Middle frontal gyrus (tissue), 1 donor: ENCODE measurements around the gene C19orf53.

Source experiments
- DNase-seq: peaks from one replicate; pipeline ENCODE4 v3.0.0-alpha.2; 2015; ENCODE audit warnings: low spot score; ENCODE audit errors: extremely low spot score

Gene C19orf53

GRCh38 chr19:13795595-13796300 lies 21.5 kb downstream of the C19orf53 start:
- no peak for DNase-seq

- DNase-seq = no peak
These were observed 22.2 kb downstream of the C19orf53 start for GRCh38 chr19:13796301-13797057.

- no peak for DNase-seq
These were observed 22.8 kb downstream of the C19orf53 start for GRCh38 chr19:13797058-13797440.

- DNase-seq = no peak
These were observed 23.6 kb downstream of the C19orf53 start for GRCh38 chr19:13797870-13798269.

GRCh38 chr19:13799669-13800068 lies 25.4 kb downstream of the C19orf53 start:
- DNase-seq = no peak

- no peak for DNase-seq
These were observed 28.8 kb downstream of the C19orf53 start for GRCh38 chr19:13803038-13803437.

- DNase-seq = no peak
These were observed 30.8 kb downstream of the C19orf53 start for GRCh38 chr19:13804830-13805683.

- DNase-seq = no peak
These were observed 32.5 kb downstream of the C19orf53 start for GRCh38 chr19:13806728-13807127.

- DNase-seq = no peak
These were observed 33.3 kb downstream of the C19orf53 start for GRCh38 chr19:13807421-13808021.

- DNase-seq = no peak
These were observed 34.6 kb downstream of the C19orf53 start for GRCh38 chr19:13808856-13809255.

- DNase-seq = no peak
These were observed 38.3 kb downstream of the C19orf53 start for GRCh38 chr19:13812544-13812943.

GRCh38 chr19:13813147-13813546 lies 38.9 kb downstream of the C19orf53 start:
- DNase-seq = no peak

GRCh38 chr19:13814550-13814949 lies 40.3 kb downstream of the C19orf53 start:
- DNase-seq = no peak

GRCh38 chr19:13817018-13817614 lies 42.9 kb downstream of the C19orf53 start:
- DNase-seq = no peak

- no peak for DNase-seq
These were observed 43.5 kb downstream of the C19orf53 start for GRCh38 chr19:13817615-13818371.

GRCh38 chr19:13819238-13819637 lies 45.0 kb downstream of the C19orf53 start:
- no peak for DNase-seq

- DNase-seq = no peak
These were observed 47.0 kb downstream of the C19orf53 start for GRCh38 chr19:13821292-13821691.

GRCh38 chr19:13823256-13823655 lies 49.0 kb downstream of the C19orf53 start:
- DNase-seq = no peak

GRCh38 chr19:13823901-13824300 lies 49.6 kb downstream of the C19orf53 start:
- DNase-seq = no peak

GRCh38 chr19:13824703-13825102 lies 50.4 kb downstream of the C19orf53 start:
- no peak for DNase-seq
